ENCODE data around the gene GPC5.
"Not testable (repeated sequence)": the region's sequence is repeated elsewhere in the genome, so short reads cannot be mapped to it uniquely, and the experiment has no call there.

GPC5 gene

DNA sequence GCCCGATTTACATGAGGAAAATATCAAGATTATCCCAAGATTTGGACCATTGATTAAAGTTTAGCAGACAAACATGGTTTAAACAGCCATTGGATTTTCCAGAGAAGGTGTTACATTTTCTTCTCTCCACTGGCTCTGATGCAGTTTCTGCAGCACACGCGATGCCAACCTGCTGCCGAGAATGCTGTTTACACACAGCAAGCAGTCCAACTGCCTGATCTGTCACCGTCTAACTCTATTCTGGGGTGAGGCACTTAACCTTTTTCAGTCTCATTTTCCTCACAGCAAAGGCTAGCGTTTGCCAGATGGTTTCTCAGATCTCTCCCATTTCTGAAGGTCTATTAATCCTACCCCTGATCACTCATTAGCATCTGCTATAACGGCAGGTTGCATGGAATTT lies 1064.7 kb downstream of the GPC5 start:
- no peak for DNase-seq (ENCODE audit: low read depth)

DNA sequence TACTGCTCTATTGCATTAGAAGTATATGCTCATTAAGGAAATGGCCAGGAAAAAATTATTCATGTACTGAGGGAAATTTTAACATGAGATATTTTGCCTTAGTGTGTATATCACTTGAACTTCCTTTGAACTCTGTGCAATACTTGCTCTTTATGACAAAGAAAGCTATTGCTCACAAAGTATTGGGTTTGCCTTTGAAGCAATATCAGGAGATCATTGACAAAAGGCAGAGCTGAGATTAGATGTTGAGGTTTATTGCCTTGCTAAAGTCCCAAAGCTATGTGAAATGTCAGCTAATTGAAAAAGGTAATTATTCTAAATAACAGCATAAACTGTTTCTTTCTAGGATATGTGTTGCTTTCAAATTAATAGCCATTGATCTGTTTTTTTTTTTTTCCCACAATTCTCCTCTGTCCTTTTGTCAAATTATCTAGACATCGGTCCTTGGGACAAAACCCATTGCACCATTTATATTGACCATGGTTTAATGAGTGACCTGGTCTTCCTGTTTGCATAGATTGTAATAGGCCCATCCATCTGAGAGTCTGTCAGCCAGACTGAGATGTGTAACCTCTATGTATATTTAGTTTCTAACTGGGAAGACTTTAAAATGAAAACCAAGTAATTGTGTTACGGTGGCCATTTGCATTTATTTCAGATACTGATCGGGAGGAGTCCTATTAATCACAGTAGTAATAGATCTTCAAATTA lies 1075.5 kb downstream of the GPC5 start:
- no peak for DNase-seq (ENCODE audit: low read depth)

DNA sequence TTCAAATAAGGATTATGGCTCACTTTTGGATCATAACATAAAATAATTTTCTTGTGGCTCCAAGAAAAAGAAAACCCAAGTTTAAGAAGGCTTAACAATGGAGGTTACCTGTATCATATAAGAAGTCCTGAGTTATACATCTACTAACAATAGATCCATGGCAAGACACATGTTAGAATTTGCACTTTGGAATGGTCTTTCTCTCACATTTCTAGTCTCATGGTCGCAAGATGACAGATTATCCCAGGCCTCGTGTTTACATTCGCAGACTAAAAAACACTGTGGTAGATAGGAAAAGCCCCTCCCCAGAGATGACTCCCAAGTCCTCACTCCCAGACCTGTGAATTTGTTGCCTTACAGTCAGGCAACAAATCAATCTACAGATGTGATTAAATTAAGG lies 1082.0 kb downstream of the GPC5 start:
- DNase-seq (ENCODE audit: low read depth), result no peak

DNA sequence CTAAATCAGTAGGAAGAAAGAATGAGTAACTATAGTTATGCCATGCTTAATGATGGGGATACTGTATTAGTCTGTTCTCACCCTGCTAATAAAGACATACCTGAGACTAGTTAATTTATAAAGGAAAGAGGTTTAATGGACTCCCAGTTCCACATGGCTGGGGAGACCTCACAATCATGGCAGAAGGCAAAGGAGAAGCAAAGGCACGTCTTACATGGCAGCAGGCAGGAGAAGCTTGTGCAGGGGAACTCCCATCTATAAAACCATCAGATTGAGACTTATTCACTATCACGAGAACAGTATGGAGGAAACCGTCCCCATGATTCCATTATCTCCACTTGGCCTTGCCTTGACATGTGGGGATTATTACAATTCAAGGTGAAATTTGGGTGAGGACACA lies 1084.4 kb downstream of the GPC5 start:
- not testable (repeated sequence) for DNase-seq (ENCODE audit: low read depth)

DNA sequence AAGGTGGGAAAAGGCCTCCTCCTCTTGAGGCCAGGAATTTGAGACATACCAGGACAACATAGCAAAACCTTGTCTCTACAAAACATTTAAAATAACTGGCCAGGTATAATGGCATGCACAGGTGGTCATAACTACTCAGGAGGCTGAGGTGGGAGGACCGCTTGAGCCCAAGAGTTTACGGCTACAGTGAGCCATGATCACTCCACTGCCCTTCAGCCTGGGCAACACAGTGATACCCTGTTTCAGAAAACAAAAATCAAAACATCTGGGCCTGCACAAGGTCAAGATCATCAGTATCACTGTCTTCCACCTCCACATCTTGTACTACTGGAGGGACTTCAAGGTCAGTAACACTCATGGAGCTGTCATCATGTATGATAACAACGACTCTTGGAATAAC lies 1085.5 kb downstream of the GPC5 start:
- no peak for DNase-seq (ENCODE audit: low read depth)

DNA sequence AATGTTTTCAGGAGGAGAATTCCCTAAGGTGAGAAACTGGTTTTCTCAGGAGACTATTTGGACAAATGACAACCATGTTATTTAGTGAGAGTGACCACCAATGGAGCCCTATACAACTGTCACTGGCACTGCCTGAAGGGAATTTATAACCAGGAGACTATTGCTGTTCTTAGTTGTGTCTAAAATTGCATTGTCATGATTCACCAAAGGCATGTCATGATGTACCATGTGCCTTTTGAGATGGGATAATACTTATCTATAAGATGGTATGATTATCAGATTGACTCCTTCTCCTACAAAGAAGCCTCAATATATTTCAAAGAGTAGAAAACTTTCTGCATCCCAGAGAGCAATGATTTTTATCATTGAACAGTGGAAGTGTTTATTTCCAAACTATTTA lies 1088.8 kb downstream of the GPC5 start:
- DNase-seq (ENCODE audit: low read depth), result no peak

DNA sequence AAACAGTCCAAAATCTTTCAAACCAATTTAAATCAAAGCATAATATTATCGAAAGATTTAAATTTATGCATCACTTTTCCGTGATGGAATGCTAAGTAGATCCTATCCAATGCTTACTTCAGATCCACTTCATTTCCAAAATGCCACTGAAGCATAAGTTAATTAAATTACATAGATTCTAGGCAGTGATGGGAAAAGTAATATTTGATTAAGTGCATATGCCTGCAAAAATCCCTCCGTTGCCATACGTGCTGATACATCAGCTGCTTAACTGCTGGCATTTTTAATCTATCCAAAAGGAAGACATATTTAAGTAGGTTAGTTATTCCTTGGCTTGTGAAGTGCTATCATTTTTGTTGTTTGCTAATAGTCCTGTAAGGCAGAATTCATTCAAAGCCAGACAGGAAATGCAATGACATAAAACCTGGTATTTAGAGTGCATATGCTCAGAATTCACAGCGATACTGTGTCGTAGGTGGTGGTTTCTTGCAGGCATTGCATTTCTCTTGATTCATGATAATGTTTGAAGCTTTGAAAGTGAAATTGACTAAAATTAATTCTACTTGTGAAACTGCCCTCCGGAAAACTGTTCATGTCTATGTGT lies 1089.9 kb downstream of the GPC5 start:
- no peak for DNase-seq (ENCODE audit: low read depth)

DNA sequence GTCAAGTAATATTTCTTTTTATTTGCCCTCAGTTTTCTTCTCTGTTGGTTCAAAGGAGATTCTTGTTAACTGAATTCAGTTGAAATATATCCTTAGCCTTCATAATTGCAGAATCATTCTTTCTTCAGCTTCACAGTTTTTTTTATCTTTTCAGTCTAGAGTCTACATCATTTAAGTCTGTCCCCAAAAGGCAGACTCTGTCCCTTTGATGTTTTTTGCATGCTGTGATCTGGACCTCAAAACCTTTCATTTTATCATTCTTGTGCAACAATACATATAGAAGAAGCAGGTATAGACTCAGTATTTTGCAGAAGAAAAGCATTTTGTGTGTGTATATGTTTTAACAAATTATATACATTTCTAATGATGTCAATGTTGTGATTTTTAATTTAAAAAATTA lies 1093.4 kb downstream of the GPC5 start:
- no peak for DNase-seq (ENCODE audit: low read depth)

DNA sequence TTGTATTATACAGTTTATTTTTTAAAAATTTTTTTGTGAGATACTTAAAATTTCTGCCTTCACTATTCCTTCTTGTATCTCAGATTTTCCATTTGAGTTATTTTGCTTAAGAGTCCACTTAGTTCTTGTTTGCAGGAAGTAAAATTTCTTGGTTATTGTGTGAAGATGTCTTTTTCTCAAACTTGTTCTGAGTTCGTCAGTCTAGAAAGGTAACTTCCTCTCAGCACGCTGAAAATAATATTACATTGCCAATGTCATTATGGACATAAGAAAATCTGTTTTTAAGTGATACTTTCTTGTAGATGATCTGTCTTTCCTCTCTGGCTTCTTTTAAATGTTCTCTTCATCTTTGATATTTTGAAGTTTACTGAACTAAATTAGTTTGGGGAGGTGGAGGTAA lies 1096.5 kb downstream of the GPC5 start:
- no peak for DNase-seq (ENCODE audit: low read depth)

DNA sequence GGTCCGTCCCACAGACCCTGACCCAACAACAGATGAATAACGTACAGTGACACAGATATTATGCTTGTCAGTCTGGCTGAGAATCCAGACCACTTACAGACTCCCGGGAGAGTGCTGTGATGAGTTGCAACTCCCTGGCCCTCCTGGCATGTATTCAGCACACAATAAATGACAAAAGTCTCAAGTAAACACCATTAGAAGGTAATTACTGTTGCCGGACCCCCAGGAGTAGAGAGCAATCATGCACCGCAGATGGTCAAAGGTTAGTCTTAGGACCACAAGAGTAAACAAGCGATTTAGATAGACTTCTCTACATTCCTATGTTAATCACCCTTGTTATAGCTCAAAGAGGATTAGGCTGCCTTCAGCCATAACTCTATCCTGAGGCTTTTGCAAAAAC lies 1101.8 kb downstream of the GPC5 start:
- no peak for DNase-seq (ENCODE audit: low read depth)

DNA sequence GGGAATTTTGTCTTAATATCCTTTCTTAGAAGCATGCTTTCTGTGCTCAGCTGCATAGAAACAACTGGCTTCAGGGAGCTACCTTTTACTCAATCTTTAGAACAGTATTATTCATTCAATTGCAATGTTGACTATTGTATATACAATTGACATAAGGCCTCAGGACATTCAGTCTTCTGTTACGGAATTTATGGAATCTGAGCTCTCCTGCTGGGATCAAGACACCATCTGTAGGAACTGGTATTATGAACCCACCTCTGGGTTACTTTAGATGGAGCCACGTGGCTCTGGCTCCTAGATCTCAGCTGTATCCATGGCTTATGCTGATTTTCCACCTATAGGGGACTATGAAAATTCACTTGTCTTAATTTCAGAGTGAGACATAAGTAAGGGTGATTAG lies 1112.0 kb downstream of the GPC5 start:
- peak; percentile 52 for DNase-seq (ENCODE audit: low read depth)

DNA sequence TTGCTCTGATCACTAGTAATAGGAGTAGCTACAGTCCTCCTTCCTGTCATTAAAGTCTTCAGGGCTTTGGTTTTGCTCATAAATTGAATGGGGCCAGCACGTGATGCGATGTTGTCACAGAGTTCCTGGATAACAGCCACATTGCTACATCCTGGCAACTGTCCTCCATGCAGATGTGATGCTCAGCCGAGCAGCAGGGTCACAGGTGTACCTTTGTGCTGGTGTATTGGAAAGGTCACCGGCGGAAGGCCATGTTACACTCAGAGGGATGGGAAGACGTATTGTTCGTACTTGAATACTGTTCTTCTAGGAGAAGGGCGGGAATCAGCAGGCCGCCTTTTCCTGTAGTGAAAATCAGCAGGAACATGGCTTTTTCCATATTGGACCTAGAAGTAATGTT lies 1114.4 kb downstream of the GPC5 start:
- DNase-seq (ENCODE audit: low read depth), result no peak

DNA sequence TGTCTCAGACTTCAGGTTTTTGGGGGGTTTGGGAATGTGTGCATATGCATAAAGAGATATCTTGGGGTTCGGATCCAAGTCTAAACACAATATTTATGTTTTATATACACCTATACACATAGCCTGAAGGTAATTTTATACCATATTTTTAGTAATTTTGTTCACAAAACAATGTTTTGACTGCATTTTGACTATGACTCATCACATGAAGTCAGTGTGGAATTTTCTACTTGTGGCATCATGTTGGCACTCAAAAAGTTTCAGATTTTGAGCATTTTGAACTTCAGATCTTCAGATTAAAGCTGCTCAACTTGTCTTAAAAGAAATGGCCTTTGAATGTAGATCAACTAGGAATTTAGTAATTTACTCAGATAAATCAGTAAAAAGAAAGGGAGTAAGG lies 1115.3 kb downstream of the GPC5 start:
- no peak for DNase-seq (ENCODE audit: low read depth)

DNA sequence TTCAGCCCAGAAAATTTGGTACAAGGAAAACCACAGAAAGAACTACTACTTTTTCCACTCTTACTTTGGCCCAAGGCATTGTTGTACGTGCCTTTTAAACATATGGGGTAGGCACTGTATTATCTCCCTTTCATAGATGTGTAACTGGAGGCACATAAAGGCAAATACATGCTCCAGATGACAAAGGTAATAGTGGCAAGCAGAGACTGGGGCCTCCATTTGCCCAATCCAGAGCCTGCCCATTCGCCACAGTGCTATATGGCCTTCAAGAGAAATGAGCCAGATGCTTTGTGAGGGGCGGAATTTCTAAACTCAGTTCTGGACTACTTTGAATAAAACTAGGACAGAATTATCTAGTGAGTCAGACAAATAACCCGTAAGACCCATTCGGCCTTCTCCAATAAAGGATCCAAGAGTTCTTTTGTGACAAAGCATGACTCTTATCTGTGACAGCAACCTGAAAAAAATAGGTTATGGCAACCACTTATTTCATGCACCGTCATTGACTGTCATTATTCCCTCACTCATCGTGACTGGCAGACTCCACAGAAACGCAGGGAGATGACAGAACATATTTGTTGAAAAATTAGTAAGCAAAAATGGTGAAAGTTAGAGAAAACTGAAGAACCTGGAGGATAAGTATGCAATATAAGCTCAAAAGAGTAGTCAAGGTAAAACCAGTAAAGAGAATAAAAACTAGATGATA lies 1116.2 kb downstream of the GPC5 start:
- DNase-seq (ENCODE audit: low read depth), result no peak

DNA sequence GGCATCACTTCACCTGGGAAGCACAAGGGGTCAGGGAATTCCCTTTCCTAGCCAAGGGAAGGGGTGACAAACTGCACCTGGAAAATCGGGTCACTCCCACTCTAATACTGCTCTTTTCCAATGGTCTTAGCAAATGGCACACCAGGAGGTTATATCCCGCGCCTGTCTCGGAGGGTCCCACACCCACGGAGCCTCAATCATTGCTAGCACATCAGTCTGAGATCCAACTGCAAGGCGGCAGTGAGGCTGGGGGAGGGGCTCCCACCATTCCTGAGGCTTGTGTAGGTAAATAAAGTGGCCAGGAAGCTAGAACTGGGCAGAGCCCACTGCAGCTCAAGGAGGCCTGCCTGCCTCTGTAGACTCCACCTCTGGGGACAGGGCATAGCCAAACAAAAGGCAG lies 1118.5 kb downstream of the GPC5 start:
- not testable (repeated sequence) for DNase-seq (ENCODE audit: low read depth)

DNA sequence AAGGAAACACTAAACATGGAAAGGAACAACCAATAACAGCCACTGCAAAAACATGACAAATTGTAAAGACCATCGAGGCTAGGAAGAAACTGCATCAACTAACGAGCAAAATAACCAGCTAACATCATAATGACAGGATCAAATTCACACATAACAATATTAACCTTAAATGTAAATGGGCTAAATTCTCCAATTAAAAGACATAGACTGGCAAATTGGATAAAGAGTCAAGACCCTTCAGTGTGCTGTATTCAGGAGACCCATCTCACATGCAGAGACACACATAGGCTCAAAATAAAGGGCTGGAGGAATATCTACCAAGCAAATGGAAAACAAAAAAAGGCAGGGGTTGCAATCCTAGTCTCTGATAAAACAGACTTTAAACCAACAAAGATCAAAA lies 1120.2 kb downstream of the GPC5 start:
- DNase-seq (ENCODE audit: low read depth), result not testable (repeated sequence)

DNA sequence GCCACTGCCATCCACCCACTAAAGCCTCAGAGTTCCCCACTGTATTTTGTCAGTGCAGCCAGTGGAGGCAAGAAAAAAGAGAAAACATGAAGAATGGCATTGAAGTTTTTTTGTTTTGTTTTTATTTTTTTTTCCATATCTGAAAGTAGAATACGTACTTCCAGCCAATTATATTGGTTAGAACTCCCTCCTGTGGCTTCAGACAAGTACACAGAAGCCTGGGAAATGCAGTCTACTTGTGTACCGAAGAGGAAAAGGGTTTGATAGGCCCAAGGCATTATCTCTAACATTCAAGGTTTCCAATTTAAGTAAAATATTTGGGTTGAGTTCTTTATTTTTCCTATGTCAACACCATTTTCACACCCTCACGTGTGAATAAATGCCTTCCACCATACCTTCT lies 1131.9 kb downstream of the GPC5 start:
- no peak for DNase-seq (ENCODE audit: low read depth)

DNA sequence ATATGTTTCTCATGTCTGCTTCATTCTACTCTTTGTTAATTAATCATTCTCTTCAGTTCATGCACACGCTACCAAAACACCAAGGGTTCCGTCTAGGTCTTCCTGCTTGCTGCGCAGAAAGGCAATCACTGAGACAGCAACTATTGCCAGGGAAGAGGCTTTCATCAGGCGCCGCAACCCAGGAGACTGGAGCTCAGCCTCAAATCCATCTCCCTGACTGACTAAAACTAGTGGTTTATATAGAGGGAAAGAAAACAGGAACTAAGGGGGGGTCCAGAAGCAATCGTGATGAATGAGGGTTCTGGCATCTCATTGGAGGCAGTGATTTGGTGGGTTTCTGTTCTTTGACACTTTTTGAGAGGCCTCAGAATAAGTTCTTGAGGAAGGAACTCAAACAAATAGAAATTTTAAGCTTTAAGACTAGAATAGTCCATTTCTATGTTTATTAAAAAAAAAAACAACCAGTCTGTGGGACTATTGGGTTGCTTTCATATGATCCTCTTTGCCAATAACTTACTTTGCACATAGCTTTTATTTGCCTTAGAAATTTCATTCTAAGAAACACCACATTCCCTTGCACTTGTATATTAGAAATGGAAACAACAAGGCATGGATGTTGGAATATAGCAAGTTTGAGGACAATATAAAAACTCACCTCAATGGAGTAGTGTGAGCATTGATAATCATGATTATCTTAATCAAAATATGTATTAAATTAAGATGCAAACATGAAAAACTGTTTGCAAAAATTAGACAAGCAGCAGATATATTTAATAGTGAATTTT lies 1137.0 kb downstream of the GPC5 start:
- DNase-seq (ENCODE audit: low read depth), result no peak

DNA sequence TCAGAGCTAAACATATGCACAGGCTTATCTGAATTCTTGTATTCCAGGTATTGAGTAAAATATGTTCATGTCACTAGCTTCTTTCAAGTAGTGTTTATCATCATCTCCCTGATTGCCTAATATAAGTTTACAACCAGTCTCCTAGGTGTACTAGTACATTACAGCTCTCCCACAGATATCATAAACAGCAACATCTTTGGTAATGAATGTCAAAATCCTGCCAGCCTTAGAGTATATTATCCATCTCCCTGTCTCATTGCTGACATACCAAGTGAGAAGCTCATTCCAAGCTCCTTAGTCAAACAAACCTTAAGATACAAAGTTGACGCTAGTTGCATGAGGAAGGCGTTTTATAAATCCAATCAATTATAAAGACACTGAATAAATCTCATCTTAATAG lies 1139.0 kb downstream of the GPC5 start:
- no peak for DNase-seq (ENCODE audit: low read depth)

DNA sequence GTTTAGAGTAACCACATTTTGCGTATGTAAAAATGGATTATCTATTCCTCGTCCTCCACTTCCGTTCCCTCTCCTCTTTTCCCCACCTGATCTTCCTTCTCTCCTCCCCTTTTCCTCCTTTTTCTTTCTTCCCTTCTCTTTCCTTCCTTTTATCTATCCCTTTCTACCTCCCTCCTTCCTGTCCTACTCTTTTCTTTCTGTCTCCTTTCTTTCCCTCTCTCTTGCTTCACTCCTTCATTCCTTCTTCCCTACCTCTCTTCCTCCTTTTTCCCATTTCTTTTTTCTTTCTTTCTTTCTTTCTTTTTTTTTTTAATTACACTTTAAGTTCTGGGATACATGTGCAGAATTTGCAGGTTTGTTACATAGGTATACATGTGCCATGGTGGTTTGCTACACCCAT lies 1139.7 kb downstream of the GPC5 start:
- DNase-seq (ENCODE audit: low read depth), result no peak

DNA sequence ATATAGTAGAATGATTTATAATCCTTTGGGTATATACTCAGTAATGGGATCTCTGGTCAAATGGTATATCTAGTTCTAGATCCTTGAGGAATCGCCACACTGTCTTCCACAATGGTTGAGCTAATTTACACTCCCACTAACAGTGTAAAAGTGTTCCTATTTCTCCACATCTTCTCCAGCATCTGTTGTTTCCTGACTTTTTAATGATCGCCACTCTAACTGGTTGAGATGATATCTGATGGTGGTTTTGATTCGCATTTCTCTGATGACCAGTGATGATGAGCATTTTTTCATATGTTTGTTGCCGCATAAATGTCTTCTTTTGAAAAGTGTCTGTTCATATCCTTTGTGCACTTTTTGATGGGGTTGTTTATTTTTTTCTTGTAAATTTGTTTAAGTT lies 1140.7 kb downstream of the GPC5 start:
- not testable (repeated sequence) for DNase-seq (ENCODE audit: low read depth)

DNA sequence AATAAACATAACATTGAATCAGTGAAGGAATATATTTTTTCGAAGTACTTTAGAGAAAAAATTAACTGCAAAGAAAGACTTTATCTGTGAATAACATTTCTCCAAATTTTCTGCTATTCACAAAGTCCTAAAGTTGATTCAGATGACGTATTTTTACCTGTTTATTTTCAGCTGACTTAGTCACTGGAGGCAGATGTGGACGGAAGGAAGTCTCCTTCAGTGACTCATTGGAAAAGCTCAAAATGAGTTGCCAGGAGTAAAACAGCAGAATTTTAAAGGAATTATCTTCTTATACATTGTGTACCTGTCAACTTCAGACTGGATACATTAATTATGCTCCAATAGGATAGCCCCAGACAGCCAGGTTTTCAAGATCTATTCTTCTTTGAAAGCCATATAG lies 1148.8 kb downstream of the GPC5 start:
- peak; percentile 35 for DNase-seq (ENCODE audit: low read depth)

DNA sequence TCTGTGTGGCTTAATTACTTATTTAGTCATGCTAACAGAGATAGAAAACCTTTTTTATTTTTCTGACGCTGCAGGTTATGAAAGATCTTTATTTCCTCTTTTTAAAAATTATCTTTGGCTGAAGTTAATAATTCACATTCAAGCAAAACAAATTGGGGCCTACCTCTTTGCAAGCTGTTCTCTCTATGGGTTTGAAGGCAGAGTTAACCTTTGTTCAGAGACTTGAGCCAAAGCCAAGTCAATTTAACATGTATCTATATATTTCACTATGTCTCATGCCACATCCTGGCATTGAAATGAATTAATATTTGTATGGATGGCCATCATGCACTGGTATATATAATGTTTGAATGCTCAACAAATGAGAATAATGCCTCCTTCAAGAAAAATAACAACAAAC lies 1150.9 kb downstream of the GPC5 start:
- DNase-seq (ENCODE audit: low read depth), result no peak
